CD8-positive, alpha-beta memory T cell (primary cell): ENCODE data around the gene STARD3NL. TPM values are rescaled to one million over a fixed set of nuclear protein-coding genes. Genes with fewer than 3 reads are reported as not detected.
A peak's percentile ranks its signal among the peaks of the same experiment; 100 is the strongest.

Experiments
- CTCF ChIA-PET: fragments of 350-600 bp; sonication (Branson Sonifier 250); formaldehyde crosslinking; loops from one replicate; lab custom pipeline; 2021; ENCODE audit warnings: antibody characterized with exemption; lab: Charles Lee
- POLR2A ChIA-PET: fragments of 350-600 bp; sonication (Branson Sonifier 250); formaldehyde crosslinking; loops from one replicate; lab custom pipeline; 2021; ENCODE audit warnings: antibody characterized with exemption; lab: Charles Lee
- DNase-seq, 5 donors: peaks; one replicate each; pipeline versions ENCODE4 v3.0.0 to v3.0.0-alpha.2; 2020 to 2022; ENCODE audit warnings: mixed read lengths in 1 of 5
- H3K27ac ChIP-seq: one replicate; pipeline ENCODE4 v1.7.0; 2013; ENCODE audit warnings: low read depth, mild to moderate bottlenecking, low read length, moderate library complexity
- H3K27me3 ChIP-seq: 2 replicates; pipeline ENCODE4 v1.7.0; 2013; ENCODE audit warnings: low read length, mild to moderate bottlenecking; ENCODE audit not compliant: insufficient read depth, poor library complexity, severe bottlenecking
- H3K36me3 ChIP-seq: 2 replicates; pipeline ENCODE4 v1.7.0; 2013; ENCODE audit warnings: mild to moderate bottlenecking, low read length, moderate library complexity; ENCODE audit not compliant: insufficient read depth
- H3K4me1 ChIP-seq: 2 replicates; pipeline ENCODE4 v1.7.0; 2013; ENCODE audit warnings: mild to moderate bottlenecking, low read length, moderate library complexity; ENCODE audit not compliant: insufficient read depth
- H3K4me3 ChIP-seq: 2 replicates; pipeline ENCODE4 v1.7.0; 2013; ENCODE audit warnings: mild to moderate bottlenecking, low read length
- H3K9me3 ChIP-seq: 2 replicates; pipeline ENCODE4 v1.7.0; 2013; ENCODE audit warnings: mild to moderate bottlenecking, low read length
- H3K27ac Mint-ChIP-seq, 8 donors: one replicate each; pipeline ENCODE4 v1.8.0; 2020 to 2021; ENCODE audit warnings: mixed read lengths in 8 of 8, mild to moderate bottlenecking in 6 of 8, inconsistent platforms in 3 of 8, moderate library complexity in 3 of 8
- H3K27me3 Mint-ChIP-seq, 2 donors: one replicate each; pipeline ENCODE4 v1.8.0; 2020 to 2021; ENCODE audit warnings: mixed read lengths in 2 of 2, mild to moderate bottlenecking in 1 of 2, moderate library complexity in 1 of 2
- H3K36me3 Mint-ChIP-seq, 3 donors: one replicate each; pipeline ENCODE4 v1.8.0; 2020 to 2021; ENCODE audit warnings: mixed read lengths in 3 of 3, inconsistent platforms in 1 of 3, mild to moderate bottlenecking in 1 of 3
- H3K4me1 Mint-ChIP-seq, 3 donors: one replicate each; pipeline ENCODE4 v1.8.0; 2020 to 2021; ENCODE audit warnings: mixed read lengths in 3 of 3, inconsistent platforms in 1 of 3, mild to moderate bottlenecking in 1 of 3
- H3K4me3 Mint-ChIP-seq, 7 donors: one replicate each; pipeline ENCODE4 v1.8.0; 2020 to 2021; ENCODE audit warnings: mixed read lengths in 7 of 7, mild to moderate bottlenecking in 6 of 7, moderate library complexity in 4 of 7, inconsistent platforms in 2 of 7
- H3K9me3 Mint-ChIP-seq, 5 donors: one replicate each; pipeline ENCODE4 v1.8.0; 2020 to 2022; ENCODE audit warnings: mixed read lengths in 5 of 5, mild to moderate bottlenecking in 3 of 5, moderate library complexity in 2 of 5, inconsistent platforms in 1 of 5
- polyA plus RNA-seq: library from polyadenylated mRNA; unstranded; fragments of 300-500 nt; fragmentation: Illumina TruSeq; gene quantifications from one replicate; pipeline ENCODE4 v1.2.3, GENCODE V29; 2021
- total RNA-seq, 2 experiments: library from RNA; stranded (reverse); gene quantifications; one replicate each; pipeline ENCODE4 v1.2.3, GENCODE V29; 2021

Gene STARD3NL
- total and polyA plus RNA-seq, 3 experiments from 2014 or later = 41.5 to 54.2 (median 43.8) TPM

GRCh38 chr7:38195804-38196595 lies 18.0 kb downstream of the STARD3NL start:
- H3K36me3 Mint-ChIP-seq = peaks cover 0 to 3% (median 1%) of the 10 kb centered on the region in 3 donors
- no peaks in the 10 kb centered on the region for H3K9me3 ChIP-seq
- ChIA-PET POLR2A (no interaction called here), CTCF (interaction anchor here (1.1 to 6.3 kb wide), 3 partner anchors 20 to 173 kb away, joined by 3 to 41 read pairs (median 9); no protein-coding TSS in a partner anchor)
- H3K27ac ChIP-seq = no peak overlapping the region
- no peak overlapping the region for H3K4me3 ChIP-seq
- peaks cover 42 to 77% (median 65%) of the 10 kb centered on the region in 3 donors for H3K4me1 Mint-ChIP-seq
- no peaks in the 10 kb centered on the region for H3K36me3 ChIP-seq
- H3K27me3 ChIP-seq = no peaks in the 10 kb centered on the region
- DNase-seq = no peak
- H3K27ac Mint-ChIP-seq = peak overlapping the region in 2 of 8 donors; percentile 25 to 29
- no peak overlapping the region for H3K4me3 Mint-ChIP-seq
- no peaks in the 10 kb centered on the region for H3K27me3 Mint-ChIP-seq
- no peaks in the 10 kb centered on the region for H3K9me3 Mint-ChIP-seq
- peaks cover 9% of the 10 kb centered on the region for H3K4me1 ChIP-seq

DNA sequence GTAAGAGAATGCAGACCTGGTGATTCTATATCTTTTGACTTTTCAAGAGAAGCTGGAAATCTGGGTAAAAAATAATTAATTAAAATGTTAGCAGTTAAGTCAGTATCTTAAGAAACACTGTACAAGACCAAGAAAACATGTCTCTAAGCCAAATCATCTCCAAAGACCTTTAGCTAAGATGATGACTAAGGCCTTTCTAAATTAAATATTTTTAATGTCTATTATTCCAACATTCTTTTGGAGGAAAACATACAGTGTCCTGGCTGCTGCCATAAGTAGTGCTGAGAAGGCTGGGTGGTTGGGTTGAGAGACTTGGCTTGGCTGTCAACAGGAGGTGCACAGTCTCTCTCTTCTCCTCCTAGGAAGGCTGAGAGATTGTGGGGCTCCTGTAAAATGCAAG lies 20.3 kb downstream of the STARD3NL start:
- DNase-seq = no peak

DNA sequence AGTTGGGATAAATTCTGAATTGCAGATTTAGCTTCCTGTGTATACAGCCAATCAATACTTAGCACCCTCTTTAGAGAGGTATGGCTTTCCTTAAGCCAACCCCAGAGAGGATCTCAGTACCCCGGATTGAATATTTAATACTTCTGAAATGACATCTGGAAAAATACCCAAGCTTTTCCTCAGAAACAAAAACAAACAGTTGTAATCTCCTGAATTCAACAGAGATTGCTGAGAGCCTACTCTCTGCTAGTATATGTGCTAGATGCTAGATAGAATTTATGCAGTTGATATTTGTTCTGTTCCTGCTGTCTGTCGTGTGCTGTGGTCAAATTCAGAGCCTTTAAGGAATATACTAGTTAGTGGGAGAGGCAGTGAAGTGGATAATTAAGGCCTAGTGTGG lies 21.1 kb downstream of the STARD3NL start:
- ChIA-PET POLR2A (no interaction called here), CTCF (interaction anchor here (1.2 to 6.3 kb wide), 3 partner anchors 17 to 170 kb away, joined by 3 to 41 read pairs (median 6); no protein-coding TSS in a partner anchor)
- peaks cover 3 to 14% (median 7%) of the 10 kb centered on the region in 3 donors for H3K36me3 Mint-ChIP-seq
- Histone ChIP-seq H3K9me3 (no peaks in the 10 kb centered on the region), H3K27me3 (no peaks in the 10 kb centered on the region), H3K36me3 (no peaks in the 10 kb centered on the region), H3K4me1 (peaks cover 9% of the 10 kb centered on the region), H3K27ac (no peak overlapping the region), H3K4me3 (no peak overlapping the region)
- H3K9me3 Mint-ChIP-seq = no peaks in the 10 kb centered on the region
- no peak for DNase-seq
- H3K27ac Mint-ChIP-seq = peak overlapping the region in 2 of 8 donors; percentile 4 to 32
- H3K4me1 Mint-ChIP-seq = peaks cover 21 to 51% (median 36%) of the 10 kb centered on the region in 3 donors
- no peak overlapping the region for H3K4me3 Mint-ChIP-seq
- H3K27me3 Mint-ChIP-seq = no peaks in the 10 kb centered on the region

More for the DNA sequence above, 20.3 kb downstream of the STARD3NL start:
- no peak overlapping the region for H3K4me3 Mint-ChIP-seq
- H3K4me1 ChIP-seq = peaks cover 9% of the 10 kb centered on the region
- H3K27ac Mint-ChIP-seq = peak overlapping the region in 1 of 8 donors; percentile 29
- no peaks in the 10 kb centered on the region for H3K36me3 ChIP-seq
- H3K27me3 Mint-ChIP-seq = no peaks in the 10 kb centered on the region
- H3K4me1 Mint-ChIP-seq = peaks cover 23 to 54% (median 41%) of the 10 kb centered on the region in 3 donors
- ChIA-PET CTCF (interaction anchor here (1.2 to 6.3 kb wide), 4 partner anchors 17 to 171 kb away, joined by 3 to 41 read pairs (median 6); no protein-coding TSS in a partner anchor), POLR2A (no interaction called here)
- no peaks in the 10 kb centered on the region for H3K9me3 Mint-ChIP-seq
- H3K36me3 Mint-ChIP-seq = peaks cover 3 to 10% (median 7%) of the 10 kb centered on the region in 3 donors
- H3K27ac ChIP-seq = no peak overlapping the region
- H3K4me3 ChIP-seq = no peak overlapping the region
- H3K9me3 ChIP-seq = no peaks in the 10 kb centered on the region
- no peaks in the 10 kb centered on the region for H3K27me3 ChIP-seq

DNA sequence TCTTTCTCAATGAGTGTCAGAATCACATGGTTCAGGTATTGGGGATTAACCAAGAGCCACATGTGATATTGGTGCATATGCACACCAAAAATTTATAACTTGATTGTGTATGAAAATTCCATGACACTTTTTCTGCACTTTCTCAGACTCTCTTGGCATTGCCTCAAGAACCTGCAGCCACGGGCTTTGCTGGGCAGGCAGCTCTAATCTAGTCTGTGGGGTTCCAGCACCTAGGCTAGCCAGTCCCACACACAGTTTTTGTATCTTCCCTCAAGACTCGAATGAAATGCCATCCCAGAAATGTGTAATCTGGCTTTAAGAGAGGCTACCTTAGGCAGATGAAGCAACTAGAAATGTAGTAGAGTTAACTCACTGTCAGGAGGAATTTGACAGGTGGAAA lies 21.7 kb downstream of the STARD3NL start:
- Mint-ChIP-seq H3K27ac (no peak overlapping the region), H3K4me3 (no peak overlapping the region), H3K27me3 (no peaks in the 10 kb centered on the region), H3K36me3 (peaks cover 3 to 14% (median 7%) of the 10 kb centered on the region in 3 donors), H3K9me3 (no peaks in the 10 kb centered on the region), H3K4me1 (peaks cover 21 to 51% (median 36%) of the 10 kb centered on the region in 3 donors)
- no peak for DNase-seq
- H3K4me1 ChIP-seq = peaks cover 9% of the 10 kb centered on the region
- CTCF ChIA-PET = interaction anchor here (1.1 to 6.3 kb wide), 3 partner anchors 12 to 169 kb away, joined by 3 to 41 read pairs (median 8); no protein-coding TSS in a partner anchor
- no peak overlapping the region for H3K4me3 ChIP-seq
- POLR2A ChIA-PET = interaction anchor here (0.9 kb wide), 1 partner anchor 18 kb away, joined by 3 read pairs; no protein-coding TSS in a partner anchor
- no peaks in the 10 kb centered on the region for H3K9me3 ChIP-seq
- no peaks in the 10 kb centered on the region for H3K36me3 ChIP-seq
- no peak overlapping the region for H3K27ac ChIP-seq
- H3K27me3 ChIP-seq = no peaks in the 10 kb centered on the region

GRCh38 chr7:38206071-38206470 lies 28.0 kb downstream of the STARD3NL start:
- ChIA-PET CTCF (interaction anchor here (1.9 to 2.1 kb wide), 2 partner anchors 10 to 162 kb away, joined by 10 to 19 read pairs; no protein-coding TSS in a partner anchor), POLR2A (no interaction called here)
- H3K27ac ChIP-seq = no peak overlapping the region
- Mint-ChIP-seq H3K4me1 (peaks cover 0 to 14% (median 7%) of the 10 kb centered on the region in 3 donors), H3K36me3 (peaks cover 6 to 44% (median 14%) of the 10 kb centered on the region in 3 donors), H3K27me3 (peaks cover 0 to 1% of the 10 kb centered on the region in 2 donors), H3K27ac (peak overlapping the region in 3 of 8 donors; percentile 47 to 61 (median 56)), H3K4me3 (no peak overlapping the region), H3K9me3 (no peaks in the 10 kb centered on the region)
- H3K9me3 ChIP-seq = no peaks in the 10 kb centered on the region
- H3K4me3 ChIP-seq = no peak overlapping the region
- H3K36me3 ChIP-seq = no peaks in the 10 kb centered on the region
- no peaks in the 10 kb centered on the region for H3K4me1 ChIP-seq
- H3K27me3 ChIP-seq = no peaks in the 10 kb centered on the region
- DNase-seq = no peak

DNA sequence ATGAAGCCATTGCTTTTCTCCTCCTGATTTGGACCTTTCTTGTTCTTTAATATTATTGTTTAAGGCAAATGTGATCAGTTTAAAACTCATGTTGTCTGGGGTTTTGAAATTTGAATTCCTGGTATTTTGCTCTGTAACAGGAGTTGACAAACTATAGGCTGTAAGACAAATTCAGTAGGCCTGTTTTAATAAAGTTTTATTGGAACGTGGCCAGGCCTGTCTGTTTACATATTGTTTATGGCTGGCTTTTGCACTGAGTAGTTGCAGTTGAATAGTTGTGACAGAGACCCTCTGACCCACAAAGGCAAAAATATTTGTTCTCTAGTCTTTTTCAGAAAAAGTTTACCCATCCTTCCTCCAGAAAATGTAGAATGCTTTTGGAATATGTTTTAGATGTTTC lies 29.8 kb downstream of the STARD3NL start:
- peaks cover 0 to 1% of the 10 kb centered on the region in 2 donors for H3K27me3 Mint-ChIP-seq
- no peak for DNase-seq
- no peak overlapping the region for H3K27ac ChIP-seq
- no peaks in the 10 kb centered on the region for H3K9me3 Mint-ChIP-seq
- no peaks in the 10 kb centered on the region for H3K36me3 ChIP-seq
- H3K4me3 ChIP-seq = no peak overlapping the region
- no peaks in the 10 kb centered on the region for H3K27me3 ChIP-seq
- ChIA-PET CTCF (interaction anchor here (1.2 to 2.7 kb wide), 3 partner anchors 8 to 128 kb away, joined by 5 to 19 read pairs (median 8); no protein-coding TSS in a partner anchor), POLR2A (no interaction called here)
- H3K36me3 Mint-ChIP-seq = peaks cover 4 to 48% (median 13%) of the 10 kb centered on the region in 3 donors
- peak overlapping the region in 2 of 8 donors; percentile 4 to 31 for H3K27ac Mint-ChIP-seq
- no peaks in the 10 kb centered on the region for H3K9me3 ChIP-seq
- peaks cover 4 to 20% (median 9%) of the 10 kb centered on the region in 3 donors for H3K4me1 Mint-ChIP-seq
- no peak overlapping the region for H3K4me3 Mint-ChIP-seq
- H3K4me1 ChIP-seq = no peaks in the 10 kb centered on the region

DNA sequence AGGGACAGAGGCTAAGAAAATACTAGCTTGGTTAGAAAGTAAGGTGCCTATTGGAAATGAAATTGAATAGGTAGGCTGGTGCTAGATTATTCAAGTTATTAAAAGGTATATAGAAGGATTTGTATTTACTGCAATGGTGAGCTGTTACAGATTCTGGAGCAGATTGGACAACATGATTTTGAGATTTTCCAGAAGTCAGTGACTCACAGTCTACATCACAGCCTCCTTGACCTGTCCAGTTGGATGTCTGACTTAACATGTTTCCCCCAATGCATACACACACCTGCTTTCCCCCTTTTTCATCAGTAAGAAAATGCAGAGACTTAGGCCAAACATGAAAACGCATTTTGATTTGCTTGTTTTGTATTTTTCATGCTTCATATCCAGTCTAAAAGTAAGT lies 33.4 kb downstream of the STARD3NL start:
- no peaks in the 10 kb centered on the region for H3K36me3 ChIP-seq
- DNase-seq = no peak
- ChIA-PET CTCF (interaction anchor here (1.1 to 2.9 kb wide), 6 partner anchors 11 to 163 kb away, joined by 3 to 18 read pairs (median 6); no protein-coding TSS in a partner anchor), POLR2A (no interaction called here)
- H3K27me3 ChIP-seq = no peaks in the 10 kb centered on the region
- no peak overlapping the region for H3K4me3 ChIP-seq
- no peak overlapping the region for H3K27ac ChIP-seq
- H3K4me3 Mint-ChIP-seq = no peak overlapping the region
- no peaks in the 10 kb centered on the region for H3K9me3 ChIP-seq
- peaks cover 12% of the 10 kb centered on the region for H3K4me1 ChIP-seq
- H3K36me3 Mint-ChIP-seq = peaks cover 4 to 48% (median 13%) of the 10 kb centered on the region in 3 donors
- peak overlapping the region in 5 of 8 donors; percentile 42 to 73 (median 50) for H3K27ac Mint-ChIP-seq
- H3K9me3 Mint-ChIP-seq = no peaks in the 10 kb centered on the region
- peaks cover 0 to 1% of the 10 kb centered on the region in 2 donors for H3K27me3 Mint-ChIP-seq
- peaks cover 16 to 29% (median 17%) of the 10 kb centered on the region in 3 donors for H3K4me1 Mint-ChIP-seq
